HCT116 (cell line): ENCODE data around the gene DDX10.

Source experiments
- CEBPB ChIP-seq: IDR thresholded peaks from 2 replicates; pipeline ENCODE4 v1.6.1; 2012; ENCODE audit warnings: low read depth
- EZH2 ChIP-seq: fragments of 200-600 bp; sonication (generic); IDR thresholded peaks from 2 replicates; pipeline ENCODE4 v1.6.1; 2017; ENCODE audit warnings: antibody characterized with exemption, mixed run types
- EZH2phosphoT487 ChIP-seq: fragments of 200-600 bp; IDR thresholded peaks from 2 replicates; pipeline ENCODE4 v1.6.1; 2018; ENCODE audit warnings: antibody characterized with exemption, borderline replicate concordance
- POLR2A ChIP-seq: IDR thresholded peaks from 2 replicates; pipeline ENCODE4 v1.7.0; 2011; ENCODE audit warnings: borderline replicate concordance; ENCODE audit not compliant: insufficient read depth, insufficient read length; ENCODE audit errors: extremely low read depth
- POLR2AphosphoS5 ChIP-seq: IDR thresholded peaks from 2 replicates; pipeline ENCODE4 v1.6.1; 2011; ENCODE audit warnings: mild to moderate bottlenecking, low read depth, low read length, moderate library complexity
- SIN3A ChIP-seq: IDR thresholded peaks from 2 replicates; pipeline ENCODE4 v1.6.1; 2012; ENCODE audit warnings: low read depth
- SP1 ChIP-seq: IDR thresholded peaks from 2 replicates; pipeline ENCODE4 v1.6.1; 2012; ENCODE audit warnings: low read depth
- YY1 ChIP-seq: IDR thresholded peaks from 2 replicates; pipeline ENCODE4 v1.6.1; 2011; ENCODE audit warnings: low read length, low read depth, moderate library complexity, mild to moderate bottlenecking; ENCODE audit not compliant: insufficient replicate concordance; ENCODE audit errors: extremely low read depth
- ZFX ChIP-seq: fragments of 450-650 bp; IDR thresholded peaks from 2 replicates; pipeline ENCODE4 v1.6.1; 2017
- ZNF274 ChIP-seq: fragments of 200-500 bp; sonication (Bioruptor generic); IDR thresholded peaks from 2 replicates; pipeline ENCODE4 v1.6.1; 2014; ENCODE audit warnings: mild to moderate bottlenecking, low read depth, low read length, inconsistent platforms
- TF ChIP-seq, protein P1 (sequence below), 3 experiments: fragments of 200-600 bp in 1 of 3; sonication (generic) in 1 of 3; IDR thresholded peaks in 2 of 3; conservative IDR thresholded peaks in 1 of 3; 2 replicates each; pipeline ENCODE4 v1.5.1; 2012 to 2017; ENCODE audit warnings: low read depth in 2 of 3, low read length in 2 of 3, antibody characterized with exemption in 1 of 3, borderline replicate concordance in 1 of 3, control low read depth in 1 of 3, mild to moderate bottlenecking in 1 of 3, mixed read lengths in 1 of 3, mixed run types in 1 of 3, moderate library complexity in 1 of 3; ENCODE audit not compliant: insufficient read depth in 1 of 3
- TF ChIP-seq, protein P2 (sequence below): IDR thresholded peaks from 2 replicates; pipeline ENCODE4 v1.6.1; 2011; ENCODE audit warnings: mild to moderate bottlenecking, low read length, moderate library complexity; ENCODE audit not compliant: insufficient replicate concordance; ENCODE audit errors: extremely low read depth
- TF ChIP-seq, protein P3 (sequence below): IDR thresholded peaks from 2 replicates; pipeline ENCODE4 v1.6.1; 2012

DNA sequence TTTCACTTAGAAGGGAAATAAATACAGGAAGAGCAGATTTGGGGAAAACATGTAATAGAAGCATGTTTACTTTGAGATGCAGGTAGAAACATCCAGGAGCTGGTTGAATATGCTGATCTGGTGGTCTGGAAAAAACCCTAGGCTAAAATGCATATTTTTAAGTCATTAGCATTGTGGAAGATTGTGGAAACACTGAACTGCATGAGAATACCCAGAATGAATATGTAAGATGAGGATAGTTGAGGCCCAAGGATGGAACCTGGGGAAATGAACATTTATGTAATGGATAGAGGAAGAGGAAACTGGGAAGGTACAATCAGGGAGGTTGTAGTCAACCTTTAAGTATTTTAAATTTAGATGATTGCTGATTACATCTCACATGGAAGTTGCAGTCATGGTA, 269.4 kb downstream of the DDX10 start:
- TF ChIP-seq POLR2AphosphoS5 (no peak), CEBPB (no peak), ZNF274 (no peak), POLR2A (no peak), EZH2phosphoT487 (no peak), SIN3A (no peak), YY1 (no peak), SP1 (no peak), ZFX (no peak), EZH2 (no peak)
- TF ChIP-seq, protein P1, sequence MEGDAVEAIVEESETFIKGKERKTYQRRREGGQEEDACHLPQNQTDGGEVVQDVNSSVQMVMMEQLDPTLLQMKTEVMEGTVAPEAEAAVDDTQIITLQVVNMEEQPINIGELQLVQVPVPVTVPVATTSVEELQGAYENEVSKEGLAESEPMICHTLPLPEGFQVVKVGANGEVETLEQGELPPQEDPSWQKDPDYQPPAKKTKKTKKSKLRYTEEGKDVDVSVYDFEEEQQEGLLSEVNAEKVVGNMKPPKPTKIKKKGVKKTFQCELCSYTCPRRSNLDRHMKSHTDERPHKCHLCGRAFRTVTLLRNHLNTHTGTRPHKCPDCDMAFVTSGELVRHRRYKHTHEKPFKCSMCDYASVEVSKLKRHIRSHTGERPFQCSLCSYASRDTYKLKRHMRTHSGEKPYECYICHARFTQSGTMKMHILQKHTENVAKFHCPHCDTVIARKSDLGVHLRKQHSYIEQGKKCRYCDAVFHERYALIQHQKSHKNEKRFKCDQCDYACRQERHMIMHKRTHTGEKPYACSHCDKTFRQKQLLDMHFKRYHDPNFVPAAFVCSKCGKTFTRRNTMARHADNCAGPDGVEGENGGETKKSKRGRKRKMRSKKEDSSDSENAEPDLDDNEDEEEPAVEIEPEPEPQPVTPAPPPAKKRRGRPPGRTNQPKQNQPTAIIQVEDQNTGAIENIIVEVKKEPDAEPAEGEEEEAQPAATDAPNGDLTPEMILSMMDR (IDR thresholded peaks at IDR 0.05 in 2 of 3, conservative IDR thresholded peaks at IDR 0.05 in 1 of 3; ENCODE audit: borderline replicate concordance in 1 of 3, insufficient read depth in 1 of 3, low read depth in 2 of 3, low read length in 2 of 3), result no peak
- TF ChIP-seq, protein P2, sequence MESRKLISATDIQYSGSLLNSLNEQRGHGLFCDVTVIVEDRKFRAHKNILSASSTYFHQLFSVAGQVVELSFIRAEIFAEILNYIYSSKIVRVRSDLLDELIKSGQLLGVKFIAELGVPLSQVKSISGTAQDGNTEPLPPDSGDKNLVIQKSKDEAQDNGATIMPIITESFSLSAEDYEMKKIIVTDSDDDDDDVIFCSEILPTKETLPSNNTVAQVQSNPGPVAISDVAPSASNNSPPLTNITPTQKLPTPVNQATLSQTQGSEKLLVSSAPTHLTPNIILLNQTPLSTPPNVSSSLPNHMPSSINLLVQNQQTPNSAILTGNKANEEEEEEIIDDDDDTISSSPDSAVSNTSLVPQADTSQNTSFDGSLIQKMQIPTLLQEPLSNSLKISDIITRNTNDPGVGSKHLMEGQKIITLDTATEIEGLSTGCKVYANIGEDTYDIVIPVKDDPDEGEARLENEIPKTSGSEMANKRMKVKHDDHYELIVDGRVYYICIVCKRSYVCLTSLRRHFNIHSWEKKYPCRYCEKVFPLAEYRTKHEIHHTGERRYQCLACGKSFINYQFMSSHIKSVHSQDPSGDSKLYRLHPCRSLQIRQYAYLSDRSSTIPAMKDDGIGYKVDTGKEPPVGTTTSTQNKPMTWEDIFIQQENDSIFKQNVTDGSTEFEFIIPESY, result no peak
- TF ChIP-seq, protein P3, sequence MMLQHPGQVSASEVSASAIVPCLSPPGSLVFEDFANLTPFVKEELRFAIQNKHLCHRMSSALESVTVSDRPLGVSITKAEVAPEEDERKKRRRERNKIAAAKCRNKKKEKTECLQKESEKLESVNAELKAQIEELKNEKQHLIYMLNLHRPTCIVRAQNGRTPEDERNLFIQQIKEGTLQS, result no peak
